H1 (cell line): ENCODE data around the gene NAXD. TPM values are rescaled to one million over a fixed set of nuclear protein-coding genes. Genes with fewer than 3 reads are reported as not detected.

ENCODE experiments used
- ATF3 ChIP-seq: IDR thresholded peaks from 2 replicates; pipeline ENCODE4 v1.6.1; 2011; ENCODE audit warnings: low read depth, mild to moderate bottlenecking, low read length; ENCODE audit not compliant: insufficient read depth
- BCL11A ChIP-seq, 2 experiments: IDR thresholded peaks; one replicate each; pipeline ENCODE4 v1.6.1; 2011; ENCODE audit warnings: low read depth in 2 of 2, low read length in 2 of 2, mild to moderate bottlenecking in 2 of 2
- BRCA1 ChIP-seq: IDR thresholded peaks from 2 replicates; pipeline ENCODE4 v1.6.1; 2012; ENCODE audit warnings: low read depth, low read length, improper control_type of control experiment
- CTCF ChIP-seq, 3 experiments: IDR thresholded peaks; 1 replicate in 2 of 3; 2 replicates in 1 of 3; pipeline versions ENCODE4 v1.5.1 to v1.6.1; 2011; ENCODE audit warnings: low read length in 3 of 3, mild to moderate bottlenecking in 3 of 3, inconsistent platforms in 2 of 3, low read depth in 1 of 3, moderate library complexity in 1 of 3; ENCODE audit not compliant: insufficient read depth in 1 of 3; ENCODE audit errors: control extremely low read depth in 1 of 3
- EP300 ChIP-seq, 2 experiments: IDR thresholded peaks; 1 replicate in 1 of 2; 2 replicates in 1 of 2; pipeline ENCODE4 v1.6.1; 2011 to 2012; ENCODE audit warnings: low read depth in 2 of 2, low read length in 2 of 2, mild to moderate bottlenecking in 2 of 2, borderline replicate concordance in 1 of 2, inconsistent platforms in 1 of 2, moderate library complexity in 1 of 2
- GABPA ChIP-seq: IDR thresholded peaks from 2 replicates; pipeline ENCODE4 v1.6.1; 2011; ENCODE audit warnings: mild to moderate bottlenecking, low read length, moderate library complexity, borderline replicate concordance; ENCODE audit not compliant: insufficient read depth
- GTF2F1 ChIP-seq: IDR thresholded peaks from 2 replicates; pipeline ENCODE4 v1.6.1; 2012; ENCODE audit warnings: low read depth, low read length, improper control_type of control experiment, borderline replicate concordance
- JUN ChIP-seq: IDR thresholded peaks from 2 replicates; pipeline ENCODE4 v1.6.1; 2011; ENCODE audit warnings: low read depth, mild to moderate bottlenecking, improper control_type of control experiment, low read length
- KDM5A ChIP-seq: fragments of 200-600 bp; IDR thresholded peaks from 2 replicates; pipeline ENCODE4 v1.7.1; 2012; ENCODE audit warnings: mild to moderate bottlenecking, low read length, inconsistent platforms, mixed read lengths
- NANOG ChIP-seq: IDR thresholded peaks from 2 replicates; pipeline ENCODE4 v1.6.1; 2011; ENCODE audit warnings: low read length, low read depth, mild to moderate bottlenecking, inconsistent platforms; ENCODE audit not compliant: insufficient read depth, poor library complexity, severe bottlenecking
- RNF2 ChIP-seq: fragments of 200-900, 300-1000 bp; sonication (generic); IDR thresholded peaks from 2 replicates; pipeline ENCODE4 v1.7.1; 2016; ENCODE audit warnings: borderline replicate concordance, low read depth, mild to moderate bottlenecking, antibody characterized with exemption, low read length; ENCODE audit not compliant: poor library complexity, severe bottlenecking; ENCODE audit errors: missing control alignments
- SAP30 ChIP-seq: fragments of 300-600 bp; sonication (generic); IDR thresholded peaks from 2 replicates; pipeline ENCODE4 v1.7.1; 2012; ENCODE audit warnings: low read length, moderate library complexity, mild to moderate bottlenecking, inconsistent platforms; ENCODE audit not compliant: insufficient read depth, insufficient replicate concordance
- SIN3A ChIP-seq, 2 experiments: IDR thresholded peaks in 1 of 2; conservative IDR thresholded peaks in 1 of 2; 2 replicates each; pipeline ENCODE4 v1.6.1; 2011 to 2012; ENCODE audit warnings: low read length in 2 of 2, improper control_type of control experiment in 1 of 2, low read depth in 1 of 2, mild to moderate bottlenecking in 1 of 2
- SP2 ChIP-seq: IDR thresholded peaks from 2 replicates; pipeline ENCODE4 v1.6.1; 2012; ENCODE audit warnings: mild to moderate bottlenecking, low read length, inconsistent platforms
- TAF7 ChIP-seq: optimal IDR thresholded peaks from 2 replicates; pipeline ENCODE3; 2011; ENCODE audit warnings: low read depth, mild to moderate bottlenecking, inconsistent platforms, low read length, moderate library complexity, borderline replicate concordance
- TBP ChIP-seq: IDR thresholded peaks from 2 replicates; pipeline ENCODE4 v1.6.1; 2011; ENCODE audit warnings: low read depth, low read length, improper control_type of control experiment
- TCF12 ChIP-seq: IDR thresholded peaks from 2 replicates; pipeline ENCODE4 v1.6.1; 2011; ENCODE audit warnings: low read depth, mild to moderate bottlenecking, low read length
- USF2 ChIP-seq: IDR thresholded peaks from 2 replicates; pipeline ENCODE4 v1.6.1; 2011; ENCODE audit warnings: low read length, improper control_type of control experiment
- polyA plus RNA-seq, 7 experiments: library from polyadenylated mRNA; depleted of rRNA in 3 of 7; stranded (reverse) in 5 of 7; unstranded in 2 of 7; fragments of >200 nt in 5 of 7; fragments of 200-250 nt in 2 of 7; gene quantifications; 1 replicate in 5 of 7; 2 replicates in 1 of 7; 4 replicates in 1 of 7; pipeline versions ENCODE4 v1.2.1 to v1.2.3, GENCODE V29; 2011 to 2013; ENCODE audit warnings: missing spikeins in 2 of 7, mixed read lengths in 2 of 7
- total RNA-seq: library from RNA; stranded (reverse); fragmentation: NEBNext Ultra II Directional; extraction: Animal tissue kit (Norgen Biotek cat#: 25700); gene quantifications from 2 replicates; pipeline ENCODE4 v1.2.1, GENCODE V29; 2021

Gene NAXD
- total and polyA plus RNA-seq, 2 of the 8 experiments (the other 6 are each of a cell fraction or from before 2014, with no cell fraction given): 25.4 to 35.5 TPM

GRCh38 chr13:110644892-110645521, 29.7 kb downstream of the NAXD start (continued):
- TF ChIP-seq SAP30: no peak
- TF ChIP-seq TBP: peak; percentile 94
- 0 out of 2 replicates have a peak, but pooled peaks have one; percentile 31 for TF ChIP-seq TCF12
- no peak; the same call in 1 of the 2 replicates for TF ChIP-seq GABPA
- TF ChIP-seq SP2: no peak
- no peak for TF ChIP-seq KDM5A
- TF ChIP-seq CTCF (IDR thresholded peaks at IDR 0.05; ENCODE audit: control extremely low read depth in 1 of 3, insufficient read depth in 1 of 3, low read depth in 1 of 3, low read length in 3 of 3): peak in 2 of 3 experiments; percentile 83 to 85; a peak in 3 of 4 replicates
- no peak for TF ChIP-seq EP300 (IDR thresholded peaks at IDR 0.05; ENCODE audit: borderline replicate concordance in 1 of 2, low read depth in 2 of 2, low read length in 2 of 2)
- TF ChIP-seq BCL11A (IDR thresholded peaks at IDR 0.05; ENCODE audit: low read depth in 2 of 2, low read length in 2 of 2): no peak
- TF ChIP-seq USF2: no peak
- no peak for TF ChIP-seq ATF3
- TF ChIP-seq BRCA1: no peak
- no peak for TF ChIP-seq NANOG
- peak in 1 of 2 experiments; percentile 66; a peak in 1 of 4 replicates for TF ChIP-seq SIN3A (conservative IDR thresholded peaks at IDR 0.05 in 1 of 2, IDR thresholded peaks at IDR 0.05 in 1 of 2; ENCODE audit: low read depth in 1 of 2, low read length in 2 of 2)
- no peak for TF ChIP-seq RNF2
- TF ChIP-seq GTF2F1: peak; percentile 46; the same call in 1 of the 2 replicates
- no peak for TF ChIP-seq JUN
- TF ChIP-seq TAF7: no peak
